Endothelial cell of umbilical vein (primary cell): ENCODE results near the gene NECTIN4. TPM values are rescaled to one million over a fixed set of nuclear protein-coding genes. Genes with fewer than 3 reads are reported as not detected.

Experiments used
- BruUV-seq: library from RNA; stranded (reverse); fragments of 400-500 nt; replicated peaks from 2 replicates; lab custom pipeline; 2021; lab: Mats Ljungman, UMichigan
- CTCF ChIA-PET: fragments of 300-600, 350-600 bp; sonication (Branson Sonifier 250); formaldehyde crosslinking; loops from one replicate; lab custom pipeline; 2021; ENCODE audit warnings: antibody characterized with exemption, inconsistent platforms; lab: Charles Lee
- POLR2A ChIA-PET: fragments of 300-600, 350-600 bp; sonication (Branson Sonifier 250); formaldehyde crosslinking; loops from one replicate; lab custom pipeline; 2021; ENCODE audit warnings: antibody characterized with exemption, inconsistent platforms; lab: Charles Lee
- DNase-seq: peaks from one replicate; pipeline ENCODE4 v3.0.0-alpha.2; 2011; ENCODE audit warnings: low read depth, low spot score
- FAIRE-seq: peaks from 2 replicates; lab custom pipeline; 2011; peaks lifted over from hg19 to GRCh38; lab: Jason Lieb, UNC
- H2AFZ ChIP-seq: 2 replicates; pipeline ENCODE4 v1.6.0; 2012; ENCODE audit warnings: low read depth, low read length, control low read depth, inconsistent platforms
- H3K27ac ChIP-seq: 2 replicates; pipeline ENCODE4 v1.5.1; 2011; ENCODE audit warnings: low read depth, mild to moderate bottlenecking, control low read depth, low read length, moderate library complexity; ENCODE audit not compliant: insufficient read depth
- H3K27me3 ChIP-seq, 2 experiments: 2 replicates each; pipeline versions ENCODE4 v1.6.0 to v1.6.1; 2011; ENCODE audit warnings: low read length in 2 of 2, mixed read lengths in 1 of 2; ENCODE audit not compliant: control insufficient read depth in 2 of 2, insufficient read depth in 2 of 2
- H3K36me3 ChIP-seq, 2 experiments: 2 replicates in 1 of 2; 3 replicates in 1 of 2; pipeline ENCODE4 v1.5.1; 2011; ENCODE audit warnings: low read length in 2 of 2, mild to moderate bottlenecking in 1 of 2, moderate library complexity in 1 of 2; ENCODE audit not compliant: control insufficient read depth in 2 of 2, insufficient read depth in 2 of 2; ENCODE audit errors: extremely low read depth in 1 of 2
- H3K4me1 ChIP-seq: 3 replicates; pipeline ENCODE4 v1.5.1; 2011; ENCODE audit warnings: mild to moderate bottlenecking, low read length; ENCODE audit not compliant: control insufficient read depth, insufficient read depth; ENCODE audit errors: extremely low read depth
- H3K4me2 ChIP-seq: 2 replicates; pipeline ENCODE4 v1.6.1; 2011; ENCODE audit warnings: low read length, control low read depth, mixed read lengths; ENCODE audit not compliant: insufficient read depth
- H3K4me3 ChIP-seq, 3 experiments: fragments of 200-600 bp in 1 of 3; sonication (generic), shearing (Covaris generic) in 1 of 3; replicated peaks in 1 of 3; 2 replicates each; pipeline ENCODE4 v1.5.1; 2011 to 2016; ENCODE audit warnings: control low read depth in 3 of 3, low read length in 3 of 3, mild to moderate bottlenecking in 2 of 3, inconsistent platforms in 1 of 3, low read depth in 1 of 3, moderate library complexity in 1 of 3; ENCODE audit not compliant: insufficient read depth in 1 of 3
- H3K79me2 ChIP-seq: 2 replicates; pipeline ENCODE4 v1.6.0; 2012; ENCODE audit warnings: low read length, inconsistent platforms; ENCODE audit not compliant: control insufficient read depth, insufficient read depth
- H3K9ac ChIP-seq: replicated peaks from 2 replicates; pipeline ENCODE3; 2011; ENCODE audit warnings: low read length, control low read depth; ENCODE audit not compliant: insufficient read depth; ENCODE audit errors: extremely low read depth
- H3K9me1 ChIP-seq: replicated peaks from 3 replicates; pipeline ENCODE4 v1.6.0; 2011; ENCODE audit warnings: mild to moderate bottlenecking, low read length; ENCODE audit not compliant: control insufficient read depth, insufficient read depth; ENCODE audit errors: extremely low read depth
- H3K9me3 ChIP-seq: replicated peaks from 2 replicates; pipeline ENCODE4 v1.5.1; 2012; ENCODE audit warnings: low read length, inconsistent platforms; ENCODE audit not compliant: control insufficient read depth, insufficient read depth
- H4K20me1 ChIP-seq: replicated peaks from 2 replicates; pipeline ENCODE3; 2011; ENCODE audit warnings: mild to moderate bottlenecking, low read length; ENCODE audit not compliant: control insufficient read depth, insufficient read depth; ENCODE audit errors: extremely low read depth
- EZH2 ChIP-seq: IDR thresholded peaks from 2 replicates; pipeline ENCODE4 v1.6.1; 2012; ENCODE audit warnings: borderline replicate concordance, low read depth, mild to moderate bottlenecking, moderate library complexity, low read length, inconsistent platforms; ENCODE audit not compliant: severe bottlenecking
- FOS ChIP-seq: IDR thresholded peaks from 2 replicates; pipeline ENCODE4 v1.6.1; 2011; ENCODE audit warnings: mild to moderate bottlenecking, low read length, moderate library complexity, borderline replicate concordance; ENCODE audit not compliant: insufficient read depth
- GATA2 ChIP-seq: IDR thresholded peaks from 2 replicates; pipeline ENCODE4 v1.7.0; 2011; ENCODE audit warnings: low read depth, mild to moderate bottlenecking, moderate library complexity, mixed read lengths, low read length; ENCODE audit not compliant: insufficient read length, insufficient read depth
- JUN ChIP-seq: IDR thresholded peaks from 2 replicates; pipeline ENCODE4 v1.6.1; 2011; ENCODE audit warnings: borderline replicate concordance, low read depth; ENCODE audit not compliant: insufficient read length, insufficient read depth
- MYC ChIP-seq: IDR thresholded peaks from one replicate; pipeline ENCODE4 v1.6.1; 2011; ENCODE audit warnings: mild to moderate bottlenecking, low read depth, low read length
- POLR2A ChIP-seq: IDR thresholded peaks from 2 replicates; pipeline ENCODE4 v1.6.1; 2012; ENCODE audit warnings: low read depth, mild to moderate bottlenecking, control low read depth, low read length
- POLR2AphosphoS5 ChIP-seq: IDR thresholded peaks from 2 replicates; pipeline ENCODE4 v1.6.1; 2012; ENCODE audit warnings: low read depth, mild to moderate bottlenecking, control low read depth, low read length, moderate library complexity; ENCODE audit not compliant: insufficient read depth
- dilution Hi-C: fragments of 300-500 bp; cut with MboI; formaldehyde crosslinking; loops from one replicate; pipeline ENCODE4 v1.15.0; 2019; ENCODE audit warnings: low sequenced_read_pairs; ENCODE audit not compliant: extremely low pct_ligation_motif_present
- intact Hi-C: fragments of 100-400 bp; cut with micrococcal nuclease; formaldehyde crosslinking; loops from one replicate; pipeline ENCODE4 v1.10.0; 2022
- polyA plus RNA-seq, 4 experiments: library from polyadenylated mRNA; depleted of rRNA in 3 of 4; stranded (reverse) in 3 of 4; unstranded in 1 of 4; fragments of >200 nt; gene quantifications; 2 replicates each; pipeline versions ENCODE4 v1.2.1 to v1.2.3, GENCODE V29; 2011 to 2012; ENCODE audit warnings: missing spikeins in 1 of 4
- total RNA-seq: library from RNA; stranded (reverse); gene quantifications from 2 replicates; pipeline ENCODE4 v1.2.3, GENCODE V29; 2021
- TF ChIP-seq, protein P1 (sequence below): IDR thresholded peaks from 2 replicates; pipeline ENCODE4 v1.6.1; 2011; ENCODE audit not compliant: insufficient read depth, insufficient read length
- TF ChIP-seq, protein P2 (sequence below), 2 donors: IDR thresholded peaks; 1 replicate in 1 of 2; 2 replicates in 1 of 2; pipeline ENCODE4 v1.5.1; 2011; ENCODE audit warnings: low read length in 2 of 2, mild to moderate bottlenecking in 2 of 2, moderate library complexity in 2 of 2, control low read depth in 1 of 2, inconsistent platforms in 1 of 2, low read depth in 1 of 2; ENCODE audit not compliant: insufficient read depth in 1 of 2; ENCODE audit errors: extremely low read depth in 1 of 2

Gene NECTIN4
- total and polyA plus RNA-seq, 2 donors (not counting 3 experiments of a cell fraction or from before 2014, with no cell fraction given), result 0.15 to 0.58 TPM

GRCh38 chr1:161033751-161034150 is 55.6 kb downstream of the NECTIN4 start:
- no peak overlapping the region for H3K27ac ChIP-seq
- dilution Hi-C loops (no loop called here), intact Hi-C loops (no loop called here)
- no peaks in the 10 kb centered on the region for H3K36me3 ChIP-seq
- no TSS peak for BruUV-seq
- no peak overlapping the region for H3K9ac ChIP-seq
- H2AFZ ChIP-seq, result no peak overlapping the region
- H3K27me3 ChIP-seq, result no peaks in the 10 kb centered on the region
- FAIRE-seq (no peak), DNase-seq (no peak)
- no peaks in the 10 kb centered on the region for H3K9me3 ChIP-seq
- ChIA-PET POLR2A (no interaction called here), CTCF (no interaction called here)
- TF ChIP-seq POLR2AphosphoS5, result no peak
- no peak for TF ChIP-seq JUN
- no peak for TF ChIP-seq GATA2
- TF ChIP-seq MYC, result no peak
- TF ChIP-seq, protein P1, sequence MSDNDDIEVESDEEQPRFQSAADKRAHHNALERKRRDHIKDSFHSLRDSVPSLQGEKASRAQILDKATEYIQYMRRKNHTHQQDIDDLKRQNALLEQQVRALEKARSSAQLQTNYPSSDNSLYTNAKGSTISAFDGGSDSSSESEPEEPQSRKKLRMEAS, result no peak
- no peak for TF ChIP-seq FOS
- TF ChIP-seq, protein P2, sequence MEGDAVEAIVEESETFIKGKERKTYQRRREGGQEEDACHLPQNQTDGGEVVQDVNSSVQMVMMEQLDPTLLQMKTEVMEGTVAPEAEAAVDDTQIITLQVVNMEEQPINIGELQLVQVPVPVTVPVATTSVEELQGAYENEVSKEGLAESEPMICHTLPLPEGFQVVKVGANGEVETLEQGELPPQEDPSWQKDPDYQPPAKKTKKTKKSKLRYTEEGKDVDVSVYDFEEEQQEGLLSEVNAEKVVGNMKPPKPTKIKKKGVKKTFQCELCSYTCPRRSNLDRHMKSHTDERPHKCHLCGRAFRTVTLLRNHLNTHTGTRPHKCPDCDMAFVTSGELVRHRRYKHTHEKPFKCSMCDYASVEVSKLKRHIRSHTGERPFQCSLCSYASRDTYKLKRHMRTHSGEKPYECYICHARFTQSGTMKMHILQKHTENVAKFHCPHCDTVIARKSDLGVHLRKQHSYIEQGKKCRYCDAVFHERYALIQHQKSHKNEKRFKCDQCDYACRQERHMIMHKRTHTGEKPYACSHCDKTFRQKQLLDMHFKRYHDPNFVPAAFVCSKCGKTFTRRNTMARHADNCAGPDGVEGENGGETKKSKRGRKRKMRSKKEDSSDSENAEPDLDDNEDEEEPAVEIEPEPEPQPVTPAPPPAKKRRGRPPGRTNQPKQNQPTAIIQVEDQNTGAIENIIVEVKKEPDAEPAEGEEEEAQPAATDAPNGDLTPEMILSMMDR (IDR thresholded peaks at IDR 0.05; ENCODE audit: extremely low read depth in 1 of 2, insufficient read depth in 1 of 2, low read depth in 1 of 2, low read length in 2 of 2), result no peak
- TF ChIP-seq POLR2A, result no peak
- no peak for TF ChIP-seq EZH2
- H3K79me2 ChIP-seq, result no peaks in the 10 kb centered on the region
- H3K9me1 ChIP-seq, result no peaks in the 10 kb centered on the region
- H3K4me1 ChIP-seq, result peaks cover 2% of the 10 kb centered on the region
- no peak overlapping the region for H3K4me2 ChIP-seq
- H4K20me1 ChIP-seq, result no peaks in the 10 kb centered on the region
- H3K4me3 ChIP-seq, result no peak overlapping the region
